ENCODE measurements around the gene TMEM185B. TPM values are rescaled to one million over a fixed set of nuclear protein-coding genes. Genes with fewer than 3 reads are reported as not detected.

Gene TMEM185B
- total RNA-seq, 1 donor from 2014 or later, result 27.9 TPM

DNA sequence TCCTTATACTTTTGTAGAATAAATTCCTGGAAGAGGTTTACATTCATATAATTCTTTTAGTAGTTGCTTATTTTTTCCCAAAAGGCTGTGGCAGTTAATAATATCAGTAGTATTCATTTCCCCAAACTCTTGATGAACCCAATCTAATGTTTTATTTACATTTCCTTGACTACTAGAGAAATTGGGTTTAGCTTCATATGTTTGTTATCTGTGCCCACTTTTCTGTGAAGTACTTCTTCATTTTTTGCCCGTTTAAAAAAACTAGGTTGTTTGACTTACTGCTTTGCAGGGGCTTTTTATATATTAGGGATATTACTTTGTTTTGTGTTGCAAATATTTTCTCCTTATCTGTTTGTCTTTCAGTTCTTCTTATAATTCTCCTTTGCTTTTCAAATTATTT lies 46.6 kb upstream of the TMEM185B start:
- Histone ChIP-seq H3K36me3 (ENCODE audit: insufficient read depth, low read length) (no peaks in the 10 kb centered on the region), H3K79me2 (ENCODE audit: insufficient read depth, low read length) (peaks cover 93% of the 10 kb centered on the region), H4K20me1 (ENCODE audit: insufficient read depth, low read length) (peaks cover 79% of the 10 kb centered on the region), H3K4me1 (ENCODE audit: insufficient read depth, low read length) (no peaks in the 10 kb centered on the region), H3K4me2 (ENCODE audit: low read length) (no peak overlapping the region), H3K4me3 (ENCODE audit: insufficient read depth, low read depth, low read length) (no peak overlapping the region), H3K27me3 (ENCODE audit: insufficient read depth, low read length) (no peaks in the 10 kb centered on the region), H3K9ac (ENCODE audit: low read length) (no peak overlapping the region), H3K9me3 (ENCODE audit: insufficient read depth, low read depth, low read length) (no peaks in the 10 kb centered on the region), H2AFZ (ENCODE audit: low read depth, low read length) (no peak overlapping the region), H3K27ac (ENCODE audit: low read depth, low read length) (no peak overlapping the region)
- Mint-ChIP-seq H3K9me3 (ENCODE audit: unreplicated experiment) (no peaks in the 10 kb centered on the region), H3K27me3 (ENCODE audit: low read depth, unreplicated experiment) (no peaks in the 10 kb centered on the region), H3K36me3 (ENCODE audit: low read depth, unreplicated experiment) (peaks cover 12% of the 10 kb centered on the region), H3K27ac (ENCODE audit: unreplicated experiment) (no peak overlapping the region), H3K4me1 (ENCODE audit: low read depth, unreplicated experiment) (peaks cover 4% of the 10 kb centered on the region), H3K4me3 (ENCODE audit: unreplicated experiment) (no peak overlapping the region)
- FAIRE-seq (no peak), DNase-seq (ENCODE audit: low read depth) (no peak)
- TF ChIP-seq EZH2 (IDR thresholded peaks at IDR 0.05; ENCODE audit: insufficient read depth, low read length), result no peak
- TF ChIP-seq, protein P1, sequence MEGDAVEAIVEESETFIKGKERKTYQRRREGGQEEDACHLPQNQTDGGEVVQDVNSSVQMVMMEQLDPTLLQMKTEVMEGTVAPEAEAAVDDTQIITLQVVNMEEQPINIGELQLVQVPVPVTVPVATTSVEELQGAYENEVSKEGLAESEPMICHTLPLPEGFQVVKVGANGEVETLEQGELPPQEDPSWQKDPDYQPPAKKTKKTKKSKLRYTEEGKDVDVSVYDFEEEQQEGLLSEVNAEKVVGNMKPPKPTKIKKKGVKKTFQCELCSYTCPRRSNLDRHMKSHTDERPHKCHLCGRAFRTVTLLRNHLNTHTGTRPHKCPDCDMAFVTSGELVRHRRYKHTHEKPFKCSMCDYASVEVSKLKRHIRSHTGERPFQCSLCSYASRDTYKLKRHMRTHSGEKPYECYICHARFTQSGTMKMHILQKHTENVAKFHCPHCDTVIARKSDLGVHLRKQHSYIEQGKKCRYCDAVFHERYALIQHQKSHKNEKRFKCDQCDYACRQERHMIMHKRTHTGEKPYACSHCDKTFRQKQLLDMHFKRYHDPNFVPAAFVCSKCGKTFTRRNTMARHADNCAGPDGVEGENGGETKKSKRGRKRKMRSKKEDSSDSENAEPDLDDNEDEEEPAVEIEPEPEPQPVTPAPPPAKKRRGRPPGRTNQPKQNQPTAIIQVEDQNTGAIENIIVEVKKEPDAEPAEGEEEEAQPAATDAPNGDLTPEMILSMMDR (IDR thresholded peaks at IDR 0.05; ENCODE audit: insufficient read depth, low read depth, low read length), result no peak

- peaks cover 79% of the 10 kb centered on the region for H4K20me1 ChIP-seq (ENCODE audit: insufficient read depth, low read length)
- no peak overlapping the region for H3K4me3 Mint-ChIP-seq (ENCODE audit: unreplicated experiment)
- no peaks in the 10 kb centered on the region for H3K27me3 Mint-ChIP-seq (ENCODE audit: low read depth, unreplicated experiment)
- FAIRE-seq, result no peak
- no peak overlapping the region for H3K9ac ChIP-seq (ENCODE audit: low read length)
- H3K27me3 ChIP-seq (ENCODE audit: insufficient read depth, low read length), result no peaks in the 10 kb centered on the region
- H3K36me3 Mint-ChIP-seq (ENCODE audit: low read depth, unreplicated experiment), result peaks cover 12% of the 10 kb centered on the region
- H3K4me1 Mint-ChIP-seq (ENCODE audit: low read depth, unreplicated experiment), result peaks cover 4% of the 10 kb centered on the region
- peaks cover 93% of the 10 kb centered on the region for H3K79me2 ChIP-seq (ENCODE audit: insufficient read depth, low read length)
- no peak for TF ChIP-seq EZH2 (IDR thresholded peaks at IDR 0.05; ENCODE audit: insufficient read depth, low read length)
- TF ChIP-seq, protein P1 (IDR thresholded peaks at IDR 0.05; ENCODE audit: insufficient read depth, low read depth, low read length), result no peak
- DNase-seq (ENCODE audit: low read depth), result no peak
- no peaks in the 10 kb centered on the region for H3K9me3 Mint-ChIP-seq (ENCODE audit: unreplicated experiment)
- no peak overlapping the region for H3K27ac ChIP-seq (ENCODE audit: low read depth, low read length)
- H3K27ac Mint-ChIP-seq (ENCODE audit: unreplicated experiment), result no peak overlapping the region
- no peaks in the 10 kb centered on the region for H3K4me1 ChIP-seq (ENCODE audit: insufficient read depth, low read length)
- H3K4me3 ChIP-seq (ENCODE audit: insufficient read depth, low read depth, low read length), result no peak overlapping the region
- no peaks in the 10 kb centered on the region for H3K9me3 ChIP-seq (ENCODE audit: insufficient read depth, low read depth, low read length)
- no peak overlapping the region for H3K4me2 ChIP-seq (ENCODE audit: low read length)
- no peaks in the 10 kb centered on the region for H3K36me3 ChIP-seq (ENCODE audit: insufficient read depth, low read length)
- no peak overlapping the region for H2AFZ ChIP-seq (ENCODE audit: low read depth, low read length)
Observed at GRCh38 chr2:120269076-120269744, 46.0 kb upstream of the TMEM185B start.

DNA sequence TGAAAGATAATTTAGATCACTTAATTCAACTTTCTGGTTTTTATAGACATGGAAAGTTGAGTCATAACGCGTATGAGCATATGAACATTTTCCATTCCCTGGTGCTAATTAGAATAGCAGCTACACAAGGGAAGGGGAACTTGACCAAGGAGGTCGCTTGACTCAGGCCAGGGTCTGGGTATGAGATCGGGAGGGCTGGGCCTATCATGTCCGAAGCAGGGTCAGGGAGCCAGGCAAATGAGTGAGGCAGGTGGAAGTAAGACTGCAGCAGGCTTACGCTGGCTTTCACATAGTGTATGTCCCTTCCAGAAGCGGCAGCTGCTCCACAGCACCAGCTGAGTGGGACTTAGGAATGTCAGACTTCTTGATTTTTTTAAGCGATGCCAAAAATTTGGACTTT lies 44.1 kb upstream of the TMEM185B start:
- no peak overlapping the region for H3K27ac ChIP-seq (ENCODE audit: low read depth, low read length)
- peaks cover 3% of the 10 kb centered on the region for H3K4me1 Mint-ChIP-seq (ENCODE audit: low read depth, unreplicated experiment)
- TF ChIP-seq, protein P1 (IDR thresholded peaks at IDR 0.05; ENCODE audit: insufficient read depth, low read depth, low read length), result no peak
- TF ChIP-seq EZH2 (IDR thresholded peaks at IDR 0.05; ENCODE audit: insufficient read depth, low read length), result no peak
- no peak overlapping the region for H3K27ac Mint-ChIP-seq (ENCODE audit: unreplicated experiment)
- peaks cover 5% of the 10 kb centered on the region for H3K4me1 ChIP-seq (ENCODE audit: insufficient read depth, low read length)
- no peaks in the 10 kb centered on the region for H3K9me3 Mint-ChIP-seq (ENCODE audit: unreplicated experiment)
- H3K4me2 ChIP-seq (ENCODE audit: low read length), result no peak overlapping the region
- H2AFZ ChIP-seq (ENCODE audit: low read depth, low read length), result no peak overlapping the region
- H3K27me3 Mint-ChIP-seq (ENCODE audit: low read depth, unreplicated experiment), result no peaks in the 10 kb centered on the region
- no peaks in the 10 kb centered on the region for H3K36me3 ChIP-seq (ENCODE audit: insufficient read depth, low read length)
- DNase-seq (ENCODE audit: low read depth) (no peak), FAIRE-seq (no peak)
- peaks cover 86% of the 10 kb centered on the region for H3K79me2 ChIP-seq (ENCODE audit: insufficient read depth, low read length)
- H4K20me1 ChIP-seq (ENCODE audit: insufficient read depth, low read length), result peaks cover 74% of the 10 kb centered on the region
- no peak overlapping the region for H3K4me3 Mint-ChIP-seq (ENCODE audit: unreplicated experiment)
- H3K36me3 Mint-ChIP-seq (ENCODE audit: low read depth, unreplicated experiment), result peaks cover 9% of the 10 kb centered on the region
- no peak overlapping the region for H3K4me3 ChIP-seq (ENCODE audit: insufficient read depth, low read depth, low read length)
- no peaks in the 10 kb centered on the region for H3K9me3 ChIP-seq (ENCODE audit: insufficient read depth, low read depth, low read length)
- no peak overlapping the region for H3K9ac ChIP-seq (ENCODE audit: low read length)
- no peaks in the 10 kb centered on the region for H3K27me3 ChIP-seq (ENCODE audit: insufficient read depth, low read length)

Data from astrocyte (in vitro differentiated cells and primary cell).